Activated naive CD8-positive, alpha-beta T cell treated with anti-CD3 and anti-CD28 coated beads, Interleukin-2, amount 50 U/mL, for 24 hours (primary cell): ENCODE measurements around the gene FGFBP2.
A peak's percentile ranks its signal among the peaks of the same experiment; 100 is the strongest.

Experiments used
- ATAC-seq: fragments of 150-1000 bp; cut with Tn5 transposase; one replicate; pipeline ENCODE4 v1.10.0; 2021
- DNase-seq: peaks from one replicate; pipeline ENCODE4 v3.0.0; 2021
- H3K27ac Mint-ChIP-seq: one replicate; pipeline ENCODE4 v1.8.0; 2021; ENCODE audit warnings: mild to moderate bottlenecking, mixed read lengths
- H3K27me3 Mint-ChIP-seq: one replicate; pipeline ENCODE4 v1.8.0; 2021; ENCODE audit warnings: mixed read lengths
- H3K36me3 Mint-ChIP-seq: one replicate; pipeline ENCODE4 v1.8.0; 2021; ENCODE audit warnings: low read depth, mixed read lengths
- H3K4me1 Mint-ChIP-seq: one replicate; pipeline ENCODE4 v1.8.0; 2021; ENCODE audit warnings: mixed read lengths
- H3K4me3 Mint-ChIP-seq: one replicate; pipeline ENCODE4 v1.8.0; 2021; ENCODE audit warnings: mild to moderate bottlenecking, moderate library complexity, mixed read lengths
- H3K9me3 Mint-ChIP-seq: one replicate; pipeline ENCODE4 v1.8.0; 2021; ENCODE audit warnings: mixed read lengths

The FGFBP2 gene

DNA sequence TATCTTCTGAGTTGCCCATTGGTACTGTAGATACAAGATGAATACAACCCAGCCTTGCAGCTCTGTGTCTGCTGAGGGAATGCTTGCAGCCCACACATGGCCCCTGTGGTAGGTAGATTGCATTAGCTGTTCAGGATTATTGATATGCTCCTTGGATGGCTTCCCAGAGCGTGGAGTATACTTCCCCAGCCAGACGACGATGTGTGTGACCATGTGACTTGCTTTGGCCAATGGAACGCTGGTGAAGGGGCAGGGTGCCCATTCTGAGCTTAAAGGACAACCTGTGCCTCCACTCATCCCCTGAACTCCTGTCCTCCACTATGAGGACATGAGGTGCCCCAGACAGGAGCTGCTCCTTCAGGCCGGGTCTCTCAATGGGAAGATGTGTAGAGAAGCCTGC lies 23.9 kb upstream of the FGFBP2 start:
- Mint-ChIP-seq H3K27me3 (peaks cover 11% of the 10 kb centered on the region), H3K9me3 (no peaks in the 10 kb centered on the region), H3K27ac (no peak overlapping the region), H3K36me3 (no peaks in the 10 kb centered on the region), H3K4me1 (peaks cover 9% of the 10 kb centered on the region), H3K4me3 (no peak overlapping the region)
- ATAC-seq (no peak), DNase-seq (no peak)

- no peak for ATAC-seq
- Mint-ChIP-seq H3K27me3 (peaks cover 7% of the 10 kb centered on the region), H3K9me3 (no peaks in the 10 kb centered on the region), H3K36me3 (no peaks in the 10 kb centered on the region), H3K27ac (no peak overlapping the region), H3K4me1 (no peaks in the 10 kb centered on the region), H3K4me3 (no peak overlapping the region)
- no peak for DNase-seq
Observed at GRCh38 chr4:15983610-15984009, 20.6 kb upstream of the FGFBP2 start.

GRCh38 chr4:15982842-15983524 lies 20.0 kb upstream of the FGFBP2 start:
- Mint-ChIP-seq H3K27me3 (peaks cover 6% of the 10 kb centered on the region), H3K4me3 (no peak overlapping the region), H3K4me1 (no peaks in the 10 kb centered on the region), H3K9me3 (no peaks in the 10 kb centered on the region), H3K36me3 (no peaks in the 10 kb centered on the region), H3K27ac (no peak overlapping the region)
- ATAC-seq (no peak), DNase-seq (no peak)

- H3K9me3 Mint-ChIP-seq, result no peaks in the 10 kb centered on the region
- no peak overlapping the region for H3K4me3 Mint-ChIP-seq
- no peaks in the 10 kb centered on the region for H3K4me1 Mint-ChIP-seq
- peaks cover 6% of the 10 kb centered on the region for H3K27me3 Mint-ChIP-seq
- DNase-seq (no peak), ATAC-seq (no peak)
- no peaks in the 10 kb centered on the region for H3K36me3 Mint-ChIP-seq
- H3K27ac Mint-ChIP-seq, result no peak overlapping the region
Observed at GRCh38 chr4:15976456-15977447, 13.8 kb upstream of the FGFBP2 start.

DNA sequence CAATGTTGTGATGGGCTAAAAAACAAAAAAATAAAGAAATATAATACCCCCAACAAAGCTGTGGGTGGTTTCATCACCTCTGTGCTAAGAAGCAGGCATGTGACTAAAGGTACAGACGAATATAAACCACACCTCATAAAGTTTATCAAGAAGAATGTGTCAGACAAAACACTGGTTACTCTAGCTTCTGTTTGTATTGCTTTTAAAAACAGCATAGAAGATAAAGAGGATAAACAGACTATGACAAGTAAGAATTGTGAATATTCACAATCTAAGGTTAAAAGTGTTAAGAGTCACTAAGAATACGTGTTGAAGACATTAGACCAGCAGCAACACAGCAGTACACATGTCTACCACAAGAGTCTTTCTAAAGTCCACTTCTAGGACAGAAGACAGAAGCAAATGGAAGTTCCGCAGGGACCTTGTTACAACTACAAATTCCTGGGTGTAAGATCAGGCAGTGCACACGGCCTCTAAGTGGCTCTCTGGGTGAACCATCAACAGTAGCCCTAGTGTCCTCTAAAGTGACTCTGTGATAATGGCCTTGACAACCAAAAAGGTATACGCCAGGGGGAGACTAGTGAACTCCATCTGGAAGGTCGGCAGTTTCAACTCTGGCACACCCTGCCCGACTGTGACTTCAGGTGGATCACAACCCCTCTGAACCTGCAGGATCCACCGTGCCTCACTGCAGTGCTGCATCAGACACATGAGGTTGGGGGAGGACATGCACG lies 8.3 kb upstream of the FGFBP2 start:
- H3K4me1 Mint-ChIP-seq, result no peaks in the 10 kb centered on the region
- no peak overlapping the region for H3K4me3 Mint-ChIP-seq
- H3K9me3 Mint-ChIP-seq, result peaks cover 2% of the 10 kb centered on the region
- H3K27me3 Mint-ChIP-seq, result peaks cover 7% of the 10 kb centered on the region
- H3K36me3 Mint-ChIP-seq, result no peaks in the 10 kb centered on the region
- DNase-seq, result no peak
- no peak overlapping the region for H3K27ac Mint-ChIP-seq
- ATAC-seq, result no peak

DNA sequence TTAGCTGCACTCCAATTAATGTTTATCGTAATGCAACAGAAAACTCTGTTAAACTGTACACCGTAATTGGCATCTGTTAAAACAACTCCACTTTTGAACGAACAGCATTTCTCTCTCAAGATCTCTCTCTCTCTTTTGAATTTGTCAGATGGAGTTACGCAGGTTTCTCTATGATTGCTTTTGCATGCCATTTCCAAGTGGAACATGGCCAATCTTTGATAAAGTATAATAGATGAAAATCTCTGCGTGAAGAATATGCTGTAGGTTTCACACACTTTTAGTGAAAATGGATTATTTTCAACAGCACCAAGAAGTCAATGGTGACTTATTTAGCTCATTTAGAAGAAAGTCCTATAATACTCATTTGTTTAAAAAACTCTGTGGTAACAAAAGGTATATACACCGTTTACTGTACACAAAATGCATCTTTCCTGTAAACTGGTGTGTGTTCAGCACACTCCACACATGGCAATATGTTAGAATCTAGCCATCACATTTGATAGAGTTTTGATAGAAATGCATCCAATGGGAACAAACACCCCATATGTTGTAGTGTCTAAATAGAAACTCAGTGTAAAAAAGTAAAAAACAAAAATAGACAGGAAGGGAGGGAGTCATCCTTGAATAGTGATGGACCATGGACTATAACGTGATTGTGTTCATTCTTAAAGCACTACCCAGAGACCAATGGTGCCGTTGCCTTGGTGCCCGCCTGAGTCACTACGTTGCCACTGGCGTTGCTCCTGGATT lies 5.8 kb upstream of the FGFBP2 start:
- DNase-seq (no peak), ATAC-seq (no peak)
- Mint-ChIP-seq H3K4me3 (no peak overlapping the region), H3K27me3 (peaks cover 8% of the 10 kb centered on the region), H3K9me3 (peaks cover 4% of the 10 kb centered on the region), H3K36me3 (no peaks in the 10 kb centered on the region), H3K4me1 (peaks cover 9% of the 10 kb centered on the region), H3K27ac (no peak overlapping the region)

GRCh38 chr4:15965325-15965724 lies 2.4 kb upstream of the FGFBP2 start:
- Mint-ChIP-seq H3K4me1 (peaks cover 38% of the 10 kb centered on the region), H3K4me3 (no peak overlapping the region)
- DNase-seq, result no peak

GRCh38 chr4:15964159-15964558 lies 1.2 kb upstream of the FGFBP2 start:
- Mint-ChIP-seq H3K36me3 (no peaks in the 10 kb centered on the region), H3K4me1 (peaks cover 41% of the 10 kb centered on the region), H3K27ac (peak overlapping the region; percentile 67), H3K27me3 (peaks cover 8% of the 10 kb centered on the region), H3K4me3 (no peak overlapping the region), H3K9me3 (peaks cover 4% of the 10 kb centered on the region)
- ATAC-seq (no peak), DNase-seq (no peak)

More at GRCh38 chr4:15965325-15965724, 2.4 kb upstream of the FGFBP2 start:
- Mint-ChIP-seq H3K36me3 (no peaks in the 10 kb centered on the region), H3K27ac (no peak overlapping the region), H3K9me3 (peaks cover 4% of the 10 kb centered on the region), H3K27me3 (peaks cover 8% of the 10 kb centered on the region)
- no peak for ATAC-seq

DNA sequence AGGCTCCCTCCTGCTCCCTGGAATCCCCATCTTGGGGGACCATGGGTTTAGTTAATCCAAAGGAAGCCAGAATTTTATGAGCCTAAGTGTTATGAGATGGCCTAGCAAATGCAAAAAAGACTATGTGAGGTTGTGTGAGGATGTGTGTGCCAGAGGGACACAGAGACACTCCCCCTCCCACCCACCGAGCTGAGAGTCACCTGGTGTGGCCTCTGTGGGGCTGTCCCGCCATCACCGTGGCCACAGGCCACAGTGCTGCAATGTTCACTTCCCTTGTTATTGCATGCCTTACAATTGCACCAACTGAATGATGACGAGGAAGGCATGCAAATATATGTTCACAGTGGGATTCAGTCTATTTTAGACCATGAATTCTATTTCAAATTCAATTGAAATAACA lies 601 bp upstream of the FGFBP2 start:
- Mint-ChIP-seq H3K27ac (peak overlapping the region; percentile 91), H3K4me1 (peaks cover 47% of the 10 kb centered on the region), H3K9me3 (peaks cover 4% of the 10 kb centered on the region), H3K4me3 (peak overlapping the region; percentile 73), H3K36me3 (no peaks in the 10 kb centered on the region), H3K27me3 (peaks cover 6% of the 10 kb centered on the region)
- DNase-seq (peak; percentile 77), ATAC-seq (peak; percentile 92)

- H3K27me3 Mint-ChIP-seq, result peaks cover 6% of the 10 kb centered on the region
- ATAC-seq (no peak), DNase-seq (peak; percentile 27)
- peak overlapping the region; percentile 73 for H3K4me3 Mint-ChIP-seq
- no peaks in the 10 kb centered on the region for H3K36me3 Mint-ChIP-seq
- H3K27ac Mint-ChIP-seq, result peak overlapping the region; percentile 29
- H3K4me1 Mint-ChIP-seq, result peaks cover 51% of the 10 kb centered on the region
- peaks cover 4% of the 10 kb centered on the region for H3K9me3 Mint-ChIP-seq
Observed at GRCh38 chr4:15961781-15962510, 1.0 kb downstream of the FGFBP2 start.

- H3K36me3 Mint-ChIP-seq, result peaks cover 2% of the 10 kb centered on the region
- H3K4me3 Mint-ChIP-seq, result no peak overlapping the region
- peaks cover 41% of the 10 kb centered on the region for H3K4me1 Mint-ChIP-seq
- DNase-seq (peak; percentile 32), ATAC-seq (peak; percentile 45)
- peaks cover 5% of the 10 kb centered on the region for H3K9me3 Mint-ChIP-seq
- H3K27ac Mint-ChIP-seq, result no peak overlapping the region
- no peaks in the 10 kb centered on the region for H3K27me3 Mint-ChIP-seq
Observed at GRCh38 chr4:15958562-15958961, 4.4 kb downstream of the FGFBP2 start.

- no peak overlapping the region for H3K4me3 Mint-ChIP-seq
- peak; percentile 88 for DNase-seq
- H3K36me3 Mint-ChIP-seq, result peaks cover 2% of the 10 kb centered on the region
- peak; percentile 76 for ATAC-seq
- no peaks in the 10 kb centered on the region for H3K27me3 Mint-ChIP-seq
- H3K9me3 Mint-ChIP-seq, result peaks cover 5% of the 10 kb centered on the region
- no peak overlapping the region for H3K27ac Mint-ChIP-seq
- peaks cover 20% of the 10 kb centered on the region for H3K4me1 Mint-ChIP-seq
Observed at GRCh38 chr4:15956179-15956850, 6.7 kb downstream of the FGFBP2 start.

- no peak for DNase-seq
- H3K27ac Mint-ChIP-seq, result no peak overlapping the region
- H3K4me3 Mint-ChIP-seq, result no peak overlapping the region
- peaks cover 5% of the 10 kb centered on the region for H3K9me3 Mint-ChIP-seq
- no peaks in the 10 kb centered on the region for H3K27me3 Mint-ChIP-seq
- H3K4me1 Mint-ChIP-seq, result peaks cover 15% of the 10 kb centered on the region
- H3K36me3 Mint-ChIP-seq, result peaks cover 2% of the 10 kb centered on the region
- ATAC-seq, result no peak
Observed at GRCh38 chr4:15955670-15956069, 7.3 kb downstream of the FGFBP2 start.
